COLO668 (cell line): ENCODE data around the gene TRMU.

Experiments
- DNase-seq: peaks from one replicate; lab custom pipeline; 2025; ENCODE audit not compliant: unreplicated experiment; lab: John Stamatoyannopoulos, UW

The TRMU gene, protein sequence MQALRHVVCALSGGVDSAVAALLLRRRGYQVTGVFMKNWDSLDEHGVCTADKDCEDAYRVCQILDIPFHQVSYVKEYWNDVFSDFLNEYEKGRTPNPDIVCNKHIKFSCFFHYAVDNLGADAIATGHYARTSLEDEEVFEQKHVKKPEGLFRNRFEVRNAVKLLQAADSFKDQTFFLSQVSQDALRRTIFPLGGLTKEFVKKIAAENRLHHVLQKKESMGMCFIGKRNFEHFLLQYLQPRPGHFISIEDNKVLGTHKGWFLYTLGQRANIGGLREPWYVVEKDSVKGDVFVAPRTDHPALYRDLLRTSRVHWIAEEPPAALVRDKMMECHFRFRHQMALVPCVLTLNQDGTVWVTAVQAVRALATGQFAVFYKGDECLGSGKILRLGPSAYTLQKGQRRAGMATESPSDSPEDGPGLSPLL

DNA sequence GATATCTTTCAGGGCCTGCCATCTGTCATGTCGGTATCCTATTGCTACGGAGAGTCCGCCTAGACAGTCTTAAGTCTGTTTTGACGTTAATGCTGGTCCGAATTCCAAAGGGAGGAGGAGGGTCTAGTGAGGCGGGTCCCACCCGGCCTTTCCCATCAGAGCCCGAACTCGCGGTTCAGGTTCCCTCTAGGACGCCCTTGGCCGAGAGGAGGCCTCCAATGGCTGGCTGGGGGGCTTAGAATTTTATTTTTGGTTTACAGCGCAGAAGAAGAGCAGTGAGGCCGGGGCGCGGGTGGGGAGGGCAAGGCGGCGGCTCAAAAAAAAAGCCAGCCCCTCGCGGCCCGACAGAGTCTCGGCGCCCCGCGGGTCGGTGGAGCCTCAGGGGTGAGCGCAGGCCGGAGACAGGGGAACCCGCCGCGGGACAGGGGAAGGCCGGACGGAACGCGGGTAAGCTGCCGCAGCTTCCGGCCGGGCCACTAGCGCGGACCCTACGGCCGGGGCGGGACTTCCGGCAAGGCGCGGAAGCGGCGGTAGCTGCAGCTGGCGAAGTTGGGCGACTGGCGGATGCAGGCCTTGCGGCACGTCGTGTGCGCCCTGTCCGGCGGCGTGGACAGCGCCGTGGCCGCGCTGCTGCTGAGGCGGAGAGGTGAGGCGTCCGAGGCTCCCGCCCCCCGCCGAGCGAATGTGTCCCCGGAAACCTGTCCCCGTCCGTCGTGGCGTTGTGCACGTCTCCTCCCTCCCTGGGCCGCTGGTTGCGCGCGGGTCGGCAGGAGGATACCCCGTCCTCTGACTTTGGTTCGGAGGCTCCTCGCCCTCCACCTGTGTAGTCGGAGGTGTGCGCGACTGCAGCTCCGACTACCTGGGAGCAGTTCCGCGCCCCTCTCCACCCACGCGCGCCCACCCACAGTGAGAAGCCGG, at the start of gene TRMU:
TRMU (plus strand) TSS at position 514 of the 918 bp plus-strand sequence; CDS start at position 565, 51 bp downstream.
- peak; percentile 92 for DNase-seq

DNA sequence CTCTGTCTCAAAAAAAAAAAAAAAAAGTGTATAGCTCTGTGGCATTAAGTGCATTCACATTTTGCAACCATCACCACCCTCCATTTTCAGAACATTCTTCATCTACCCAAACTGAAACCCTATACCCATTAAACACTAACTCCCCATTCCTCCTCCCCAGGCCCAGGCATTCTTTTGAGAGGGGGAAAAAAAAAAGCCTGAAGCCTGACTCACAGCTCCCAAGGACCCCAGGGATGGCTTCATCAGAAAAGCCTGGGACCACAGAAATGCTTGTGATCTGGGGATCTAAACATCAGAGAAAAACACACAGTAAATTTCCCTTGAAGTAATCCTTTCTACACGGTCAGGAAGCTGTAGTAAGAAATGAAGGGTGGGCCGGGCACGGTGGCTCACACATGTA, 49.5 kb upstream of the TRMU start:
- no peak for DNase-seq

DNA sequence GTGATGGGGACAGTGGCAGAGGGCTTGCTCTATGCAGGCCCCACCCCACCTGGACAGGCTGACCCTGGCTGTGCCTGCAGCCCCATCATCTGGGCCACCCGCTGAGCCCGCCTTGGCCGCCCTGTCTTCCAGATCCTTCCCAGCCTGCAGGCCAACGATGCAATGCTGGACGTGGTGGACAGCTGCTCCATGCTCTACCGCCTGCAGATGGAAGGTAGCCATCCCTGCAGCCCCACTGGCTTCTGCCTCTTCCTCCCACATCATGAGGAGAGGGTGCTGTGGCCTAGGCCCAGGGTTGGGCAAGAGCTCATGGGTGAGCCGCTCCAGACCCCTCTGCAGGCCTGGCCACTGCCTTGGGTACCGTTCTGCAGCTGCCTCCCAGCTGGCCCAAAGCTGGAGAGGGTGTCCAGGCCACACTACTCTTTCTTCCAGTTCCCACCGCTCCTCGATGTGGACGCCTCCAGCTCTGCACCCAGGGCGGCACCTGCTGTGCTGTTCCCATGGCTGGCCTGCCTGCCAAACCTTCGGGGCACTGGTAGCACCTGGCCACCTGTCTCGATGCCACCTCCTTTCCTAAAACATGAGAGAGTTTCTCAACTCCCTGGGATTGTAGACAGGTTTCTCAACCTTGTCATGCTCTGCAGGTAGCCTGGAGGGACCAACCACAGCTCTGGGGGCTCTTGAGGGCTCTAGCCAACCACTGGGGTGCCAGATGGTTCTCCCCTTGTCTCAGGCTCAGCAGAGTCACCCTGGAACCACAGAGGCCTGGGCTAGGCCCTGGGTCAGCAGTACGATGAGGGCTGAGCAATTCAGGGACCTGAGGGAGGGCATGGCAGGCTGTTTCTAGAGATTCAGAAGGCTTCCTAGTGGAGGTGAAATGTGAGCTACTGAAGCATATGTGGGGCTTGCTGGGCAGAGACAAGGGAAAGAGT, 48.3 kb upstream of the TRMU start:
- DNase-seq = no peak

DNA sequence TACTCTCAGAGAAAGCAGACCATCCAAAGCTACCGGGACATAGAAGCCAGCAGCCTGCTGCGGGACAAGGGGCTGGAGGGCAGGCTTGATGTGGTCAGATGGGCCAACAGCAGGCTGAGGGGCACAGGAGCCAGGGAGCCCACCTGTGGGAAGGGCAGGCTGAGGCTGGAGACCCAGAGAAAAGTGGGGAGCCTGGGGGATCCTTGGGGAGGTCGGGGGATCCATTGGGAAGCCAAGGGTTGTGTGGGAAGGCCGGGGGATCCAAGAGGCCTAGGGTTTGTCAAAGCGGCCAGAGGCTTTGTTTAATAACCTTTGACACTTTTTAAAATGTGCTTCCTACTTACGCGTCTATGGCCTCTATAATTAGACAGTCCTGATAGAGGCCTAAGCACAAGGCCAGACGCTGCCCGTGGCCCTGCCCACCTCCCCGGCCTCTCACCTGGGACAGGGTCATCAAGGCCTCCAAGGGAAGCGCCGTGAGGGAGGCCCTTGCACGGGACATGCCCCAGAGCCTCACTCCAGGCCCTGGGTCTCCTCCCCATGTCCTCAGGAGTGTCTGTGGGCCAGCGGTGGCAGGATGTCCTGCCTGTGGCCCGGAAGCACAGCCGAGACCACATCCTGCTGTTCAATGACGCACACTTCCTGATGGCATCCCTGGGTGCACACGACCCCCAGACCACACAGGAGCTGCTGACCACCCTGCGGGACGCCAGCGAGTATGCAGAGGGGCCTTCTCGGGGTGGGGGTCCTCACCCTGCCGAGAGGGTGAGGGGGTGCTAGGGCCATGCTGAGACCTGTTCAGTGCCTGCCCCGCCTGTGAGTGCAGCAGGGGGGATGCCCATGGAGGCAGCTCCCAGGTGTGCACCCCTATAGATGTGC, 47.4 kb upstream of the TRMU start:
- DNase-seq = no peak

DNA sequence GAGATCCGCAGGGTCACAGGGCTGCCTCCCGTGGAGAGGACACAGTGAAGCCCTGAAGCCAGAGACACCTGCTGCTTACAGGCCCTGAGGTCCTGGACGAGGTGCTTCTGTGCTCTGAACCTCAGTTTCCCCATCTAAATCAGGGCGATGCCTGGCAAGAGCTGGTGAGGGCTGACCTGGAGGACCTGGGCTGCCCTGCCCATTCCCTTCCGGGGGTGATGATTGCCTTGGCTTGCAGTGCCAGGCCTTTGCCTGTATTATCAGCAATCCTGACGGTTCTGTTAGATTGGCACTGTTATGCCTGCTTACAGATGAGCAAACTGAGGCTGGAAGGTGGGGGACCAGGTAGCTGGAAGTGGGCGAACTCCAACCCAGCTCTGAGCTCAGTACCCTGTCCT, 46.7 kb upstream of the TRMU start:
- no peak for DNase-seq

DNA sequence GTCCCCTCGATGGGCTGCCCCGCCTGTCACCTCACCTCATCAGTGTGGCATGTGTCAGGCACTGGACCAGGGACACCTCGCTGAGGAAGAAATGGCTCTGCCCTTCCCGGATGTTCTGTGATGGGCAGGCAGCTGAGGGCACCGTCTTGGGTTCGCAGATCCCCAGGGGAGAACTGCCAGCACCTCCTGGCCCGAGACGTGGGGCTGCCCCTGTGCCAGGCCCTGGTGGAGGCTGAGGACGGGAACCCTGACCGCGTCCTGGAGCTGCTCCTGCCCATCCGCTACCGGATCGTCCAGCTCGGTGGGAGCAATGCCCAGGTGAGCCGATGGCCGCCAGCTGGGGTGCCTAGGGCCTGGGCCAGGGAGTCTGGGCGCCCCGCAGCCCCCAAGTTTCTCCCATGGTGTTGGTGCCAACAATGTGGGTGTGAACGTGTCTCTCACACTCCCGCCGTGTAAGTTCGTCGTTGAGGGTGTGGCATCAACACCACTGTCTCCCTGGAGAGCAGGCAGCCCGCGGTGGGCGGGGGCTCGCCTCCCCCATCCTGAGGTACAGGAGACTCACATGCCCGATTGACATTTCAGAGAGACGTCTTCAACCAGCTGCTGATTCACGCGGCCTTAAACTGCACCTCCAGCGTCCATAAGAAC, 46.1 kb upstream of the TRMU start:
- no peak for DNase-seq

DNA sequence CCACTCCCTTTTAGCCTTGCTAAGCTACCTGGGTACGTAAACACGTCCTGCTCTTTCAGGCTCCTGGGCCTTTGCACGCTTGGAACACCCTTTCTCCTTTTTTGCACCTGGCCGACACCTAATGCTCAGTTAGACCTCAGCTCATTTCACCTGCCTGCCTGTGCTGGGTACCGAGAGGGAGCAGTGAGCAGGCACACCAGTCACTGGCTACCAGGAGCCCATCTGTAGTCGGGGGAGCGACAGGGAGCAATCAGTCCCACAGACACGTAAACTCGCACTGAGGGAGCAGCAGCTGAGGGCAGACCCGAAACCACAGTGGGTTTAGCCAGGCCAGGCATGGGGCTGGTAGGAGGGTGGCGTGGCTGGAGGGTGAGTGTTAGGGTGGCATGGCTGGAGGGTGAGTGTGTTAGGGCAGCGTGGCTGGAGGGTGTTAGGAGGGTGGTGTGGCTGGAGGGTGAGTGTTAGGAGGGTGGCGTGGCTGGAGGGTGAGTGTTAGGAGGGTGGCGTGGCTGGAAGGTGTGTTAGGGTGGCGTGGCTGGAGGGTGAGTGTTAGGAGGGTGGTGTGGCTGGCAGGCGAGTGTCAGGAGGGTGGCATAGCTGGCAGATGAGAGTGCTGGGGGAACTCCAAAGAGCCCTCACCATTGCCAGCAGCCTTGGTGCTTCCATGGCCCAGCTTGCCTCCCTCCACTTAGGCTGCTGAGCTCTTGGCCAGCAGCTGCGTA, 45.2 kb upstream of the TRMU start:
- DNase-seq = no peak

DNA sequence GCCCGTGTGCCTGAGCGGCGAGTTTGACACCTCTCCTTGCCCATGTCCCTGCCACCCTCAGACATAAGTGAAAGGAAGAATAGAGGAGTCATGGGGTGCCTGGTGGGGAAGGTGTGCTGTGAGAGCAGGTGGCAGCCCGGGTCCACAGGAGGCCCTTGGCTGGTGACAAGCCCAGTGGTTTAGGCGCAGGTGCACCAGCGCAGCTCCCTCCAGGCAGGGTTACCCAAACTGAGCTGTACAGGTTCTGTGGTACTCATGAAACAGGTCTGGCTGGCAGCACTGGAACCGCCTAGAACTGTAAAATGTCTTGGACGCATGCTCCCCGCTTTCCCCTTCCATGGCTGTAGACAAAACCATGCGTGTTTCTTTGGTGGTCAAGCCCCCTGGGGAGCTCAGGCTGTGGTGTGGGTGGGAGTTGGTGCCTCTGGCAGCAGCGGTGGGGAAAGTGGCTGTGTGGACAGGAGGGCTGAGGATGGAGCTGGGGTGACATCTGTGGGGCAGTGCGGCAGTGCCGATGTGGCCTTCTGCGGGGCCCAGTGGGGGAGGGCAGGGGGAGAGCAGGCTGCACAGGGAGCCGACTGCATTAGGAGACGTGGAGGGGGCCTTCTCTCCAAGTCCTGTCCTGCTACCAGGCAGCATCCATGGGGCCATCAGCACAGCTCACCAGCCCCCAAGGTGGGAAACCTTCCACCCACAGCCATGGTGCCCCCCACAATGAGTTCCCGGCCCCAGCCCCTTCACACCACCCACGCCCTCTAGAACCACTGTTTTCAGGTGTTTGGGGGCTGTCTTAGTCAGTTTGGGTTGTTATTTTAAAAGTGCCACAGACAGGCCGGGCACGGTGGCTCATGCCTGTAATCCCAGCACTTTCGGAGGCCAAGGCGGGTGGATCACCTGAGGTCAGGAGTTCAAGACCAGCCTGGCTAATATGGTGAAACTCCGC, 44.4 kb upstream of the TRMU start:
- no peak for DNase-seq

DNA sequence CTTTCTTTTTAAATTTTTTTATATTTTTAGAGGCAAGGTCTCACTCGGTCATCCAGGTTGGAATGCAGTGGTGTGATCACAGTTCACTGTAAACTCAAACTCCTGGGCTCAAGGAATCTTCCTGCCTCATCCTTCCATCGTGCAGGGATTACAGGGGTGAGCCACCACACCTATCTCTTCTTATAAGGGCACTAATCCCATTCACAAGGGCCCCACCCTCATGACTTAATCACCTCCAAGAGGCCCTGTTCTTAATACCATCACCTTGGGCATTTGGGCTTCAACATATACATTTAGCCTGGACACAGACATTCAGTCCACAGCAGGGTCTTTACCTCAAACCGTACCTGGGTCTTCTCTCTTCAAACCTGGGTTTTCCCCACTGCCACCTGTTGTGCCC, 43.3 kb upstream of the TRMU start:
- no peak for DNase-seq

DNA sequence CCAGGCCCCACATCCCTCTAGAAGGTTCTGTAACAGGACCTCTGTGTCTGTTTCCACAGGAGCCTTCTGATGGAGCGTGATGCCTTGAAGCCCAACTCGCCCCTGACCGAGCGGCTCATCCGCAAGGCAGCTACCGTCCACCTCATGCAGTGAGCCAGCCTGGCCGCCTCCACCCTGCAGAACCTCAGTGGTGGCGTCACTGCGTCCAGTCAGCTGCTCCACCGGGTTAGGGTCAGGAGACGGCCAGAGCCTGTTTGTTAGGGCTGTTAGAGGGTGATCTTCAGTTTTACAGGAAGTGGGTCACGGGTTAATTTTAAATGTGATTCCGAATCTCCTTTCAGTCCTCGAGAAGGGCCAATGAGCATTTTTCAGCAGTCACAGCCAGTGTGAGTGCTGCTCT, 42.8 kb upstream of the TRMU start:
- no peak for DNase-seq

DNA sequence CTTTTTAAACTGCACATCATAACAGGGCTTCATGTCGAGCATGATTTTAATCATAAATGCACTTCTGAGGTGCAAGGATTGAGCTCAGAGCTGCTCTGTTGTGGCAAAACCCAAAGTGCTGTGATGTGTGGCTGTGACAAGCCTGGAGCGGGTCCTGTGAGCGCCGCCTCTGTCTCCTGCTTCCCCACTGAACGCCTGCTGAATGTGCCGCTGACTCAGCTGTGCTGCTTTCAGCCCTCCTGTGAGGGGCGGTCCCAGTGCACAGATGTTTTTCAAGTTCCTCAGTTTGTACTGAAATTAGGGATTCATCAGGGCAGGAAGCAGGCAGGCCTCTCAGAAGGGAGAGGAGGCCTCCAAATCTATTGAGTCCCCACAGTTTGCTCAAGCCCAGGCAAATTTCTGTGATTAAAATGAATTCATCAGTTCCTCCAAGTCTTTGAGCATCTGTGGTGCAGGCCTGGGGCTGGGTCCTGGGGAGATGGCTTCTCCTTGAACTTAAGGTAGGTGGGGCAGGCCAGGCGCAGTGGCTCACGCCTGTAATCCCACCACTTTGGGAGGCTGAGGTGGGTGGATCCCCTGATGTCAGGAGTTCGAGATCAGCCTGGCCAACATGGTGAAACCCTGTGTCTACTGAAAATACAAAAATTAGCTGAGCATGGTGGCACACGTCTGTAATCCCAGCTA, 41.8 kb upstream of the TRMU start:
- no peak for DNase-seq

DNA sequence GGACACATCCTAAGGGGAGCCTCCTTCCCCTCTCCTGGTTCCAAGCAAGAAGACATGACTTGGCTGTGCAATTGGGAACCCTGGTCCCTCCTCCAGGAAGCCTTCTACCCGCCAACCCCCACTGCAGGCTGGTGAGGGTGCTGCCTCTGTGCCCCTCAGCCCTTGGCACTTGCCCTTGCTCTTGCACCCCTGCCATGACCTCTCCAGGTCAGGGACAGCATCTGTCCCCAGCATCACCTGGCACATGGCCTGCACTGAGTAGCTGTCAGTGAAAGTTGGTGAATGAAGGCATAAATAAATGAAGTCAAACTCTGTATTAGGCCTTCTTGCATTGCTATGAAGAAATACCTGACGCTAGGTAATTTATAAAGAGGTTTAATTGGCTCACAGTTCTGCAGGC, 40.7 kb upstream of the TRMU start:
- DNase-seq = no peak

DNA sequence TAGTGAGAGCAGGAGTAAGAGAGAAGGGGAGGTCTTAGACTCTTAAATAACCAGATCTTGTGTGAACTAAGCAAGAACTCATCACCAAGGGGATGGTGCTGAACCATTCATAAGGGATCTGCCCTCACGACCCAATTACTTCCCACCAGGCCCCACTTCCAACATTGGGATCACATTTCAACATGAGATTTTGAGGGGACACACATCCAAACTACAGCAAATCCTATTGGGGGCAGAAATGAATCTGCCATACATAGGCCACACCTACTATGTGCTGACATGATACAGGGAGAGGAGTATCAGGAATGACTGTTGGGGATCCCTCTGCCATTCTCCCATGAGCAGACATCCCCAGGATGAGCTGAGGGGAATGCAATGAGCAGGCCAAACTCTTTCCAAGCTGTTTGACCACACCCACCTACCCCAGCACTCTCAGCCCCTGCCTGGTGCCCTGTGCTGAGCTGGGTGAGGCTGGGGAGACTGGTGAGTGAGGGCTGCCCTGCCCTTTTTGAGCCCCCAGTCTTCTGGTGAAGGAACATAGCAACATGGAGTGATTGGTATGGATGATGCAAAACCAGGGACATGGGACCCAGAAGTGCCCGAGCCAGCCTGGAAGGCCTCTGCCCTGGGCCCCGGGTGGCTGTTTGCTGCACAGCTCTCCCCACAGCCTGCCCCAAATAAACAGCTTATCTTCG, 40.1 kb upstream of the TRMU start:
- DNase-seq = no peak

DNA sequence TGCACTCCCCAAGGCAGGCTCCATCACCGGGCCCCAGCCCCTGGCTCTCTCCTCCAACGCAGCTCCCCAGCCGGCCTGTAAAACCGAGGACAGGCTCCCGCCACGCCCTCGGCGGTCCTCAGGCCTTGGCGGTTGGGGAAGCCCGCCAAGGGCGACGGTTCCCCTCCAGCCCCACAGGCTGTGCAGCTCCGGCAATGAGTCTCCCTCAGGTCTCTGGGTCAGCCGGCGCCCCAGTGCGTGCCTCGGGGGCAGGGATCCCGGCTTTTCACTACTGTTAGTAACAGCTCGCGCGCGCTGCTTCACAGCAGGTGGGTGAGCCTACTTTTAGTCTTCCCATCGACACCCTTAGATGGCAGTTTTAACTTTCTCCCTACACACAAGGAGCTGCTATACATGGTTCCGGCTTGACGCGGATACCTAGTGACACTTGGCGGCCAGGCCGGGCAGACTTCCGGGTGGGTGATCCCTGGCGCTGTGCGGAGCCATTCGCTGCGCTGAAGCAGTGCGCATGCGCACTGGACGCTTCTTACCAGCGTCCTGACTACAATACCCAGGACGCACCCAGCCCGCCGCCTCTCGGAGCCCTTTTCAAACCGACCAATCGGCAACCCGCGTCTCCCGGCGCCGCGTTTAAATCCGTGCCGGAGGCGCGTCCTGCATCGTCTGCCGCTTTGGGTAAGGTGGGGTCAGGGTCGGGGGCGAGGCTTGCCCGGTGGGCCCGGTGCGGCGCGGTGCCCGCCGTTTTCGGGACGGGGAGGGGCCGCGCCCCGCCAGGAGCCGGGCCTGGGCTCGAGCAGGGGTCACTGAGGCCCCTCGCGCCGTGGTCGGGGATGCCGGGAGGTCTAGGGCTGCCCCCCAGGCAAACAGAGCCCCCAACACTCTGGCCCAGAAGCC, 39.0 kb upstream of the TRMU start, which contains the start of gene GTSE1:
GTSE1 (plus strand) TSS at position 614 of the 894 bp plus-strand sequence. CDS start 531 bp downstream, outside the sequence.
- DNase-seq = peak; percentile 99

DNA sequence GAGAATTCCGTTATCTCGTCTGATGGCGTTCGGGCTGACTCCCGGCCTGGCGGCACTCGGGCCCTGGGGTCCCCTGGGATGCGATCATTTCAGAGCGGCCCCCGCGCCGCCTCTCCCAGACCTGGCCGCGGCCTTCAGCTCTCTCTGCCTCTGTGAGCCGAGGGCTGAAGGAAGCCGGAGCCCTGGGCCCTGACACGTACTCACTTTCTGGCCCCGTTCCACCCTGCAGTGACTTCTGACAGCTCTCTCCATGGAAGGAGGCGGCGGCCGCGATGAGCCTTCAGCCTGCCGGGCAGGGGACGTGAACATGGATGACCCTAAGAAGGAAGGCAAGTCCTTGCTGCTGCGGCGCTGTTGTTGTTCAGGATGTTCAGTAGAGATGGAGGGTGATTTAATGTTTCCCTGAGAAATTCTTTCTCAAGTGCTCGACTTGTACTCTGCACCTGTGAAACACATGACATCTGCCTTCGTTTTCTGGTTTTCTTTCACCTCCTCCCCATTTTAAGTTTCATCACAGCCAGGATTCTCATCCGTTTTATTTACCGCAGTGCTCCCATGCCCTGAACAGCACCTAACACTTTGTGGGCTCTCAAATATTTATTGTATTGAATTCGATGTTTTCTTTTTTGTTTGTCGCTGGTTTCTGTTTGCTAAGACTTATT, 38.2 kb upstream of the TRMU start:
- DNase-seq = peak; percentile 30
